ENCODE measurements around the gene KRTDAP. TPM values are rescaled to one million over a fixed set of nuclear protein-coding genes. Genes with fewer than 3 reads are reported as not detected.
"Not testable (repeated sequence)": the region's sequence is repeated elsewhere in the genome, so short reads cannot be mapped to it uniquely, and the experiment has no call there.

The KRTDAP gene
- total RNA-seq, 1 donor: not detected

DNA sequence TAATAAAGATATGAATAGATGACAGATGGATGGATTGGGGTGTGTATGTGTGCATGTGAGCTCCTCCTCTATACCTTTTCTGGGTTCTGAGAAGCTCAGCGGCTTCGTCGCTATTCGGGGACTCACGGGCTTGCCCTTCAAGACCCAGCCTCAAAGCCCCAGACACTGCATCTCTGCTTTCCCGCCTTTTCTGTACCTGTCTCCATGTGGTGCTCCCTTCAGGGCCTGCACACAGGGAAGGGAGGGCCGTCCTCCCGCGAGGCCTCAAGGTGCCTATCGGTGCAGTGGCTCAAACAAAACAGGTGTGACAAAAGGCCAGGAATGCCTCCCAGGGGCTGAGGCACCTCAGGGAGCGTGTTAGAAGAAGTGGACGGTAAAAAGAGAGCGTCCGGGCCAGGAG is 16.2 kb downstream of the KRTDAP start:
- TF ChIP-seq, protein P1, sequence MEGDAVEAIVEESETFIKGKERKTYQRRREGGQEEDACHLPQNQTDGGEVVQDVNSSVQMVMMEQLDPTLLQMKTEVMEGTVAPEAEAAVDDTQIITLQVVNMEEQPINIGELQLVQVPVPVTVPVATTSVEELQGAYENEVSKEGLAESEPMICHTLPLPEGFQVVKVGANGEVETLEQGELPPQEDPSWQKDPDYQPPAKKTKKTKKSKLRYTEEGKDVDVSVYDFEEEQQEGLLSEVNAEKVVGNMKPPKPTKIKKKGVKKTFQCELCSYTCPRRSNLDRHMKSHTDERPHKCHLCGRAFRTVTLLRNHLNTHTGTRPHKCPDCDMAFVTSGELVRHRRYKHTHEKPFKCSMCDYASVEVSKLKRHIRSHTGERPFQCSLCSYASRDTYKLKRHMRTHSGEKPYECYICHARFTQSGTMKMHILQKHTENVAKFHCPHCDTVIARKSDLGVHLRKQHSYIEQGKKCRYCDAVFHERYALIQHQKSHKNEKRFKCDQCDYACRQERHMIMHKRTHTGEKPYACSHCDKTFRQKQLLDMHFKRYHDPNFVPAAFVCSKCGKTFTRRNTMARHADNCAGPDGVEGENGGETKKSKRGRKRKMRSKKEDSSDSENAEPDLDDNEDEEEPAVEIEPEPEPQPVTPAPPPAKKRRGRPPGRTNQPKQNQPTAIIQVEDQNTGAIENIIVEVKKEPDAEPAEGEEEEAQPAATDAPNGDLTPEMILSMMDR (IDR thresholded peaks at IDR 0.05; ENCODE audit: insufficient read depth, low read depth, low read length): no peak

DNA sequence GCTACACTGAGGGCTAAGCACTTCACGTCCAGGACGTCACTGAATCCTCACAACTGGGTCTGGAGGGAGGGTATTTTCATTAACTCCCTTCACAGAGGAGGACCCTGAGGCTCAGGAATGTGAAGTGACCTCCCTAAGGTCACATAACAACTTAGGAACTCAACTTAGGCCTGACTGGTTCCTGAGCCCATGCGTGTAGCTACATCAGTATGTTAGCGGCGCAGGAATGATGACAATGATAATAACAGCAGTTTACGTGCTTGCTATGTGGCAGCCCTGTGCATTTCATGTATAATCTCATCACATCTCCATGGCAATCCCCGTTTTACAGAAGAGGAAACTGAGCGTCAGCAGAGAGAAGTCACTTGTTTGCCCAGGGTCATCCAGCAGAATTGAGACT is 18.3 kb downstream of the KRTDAP start:
- TF ChIP-seq, protein P1 (IDR thresholded peaks at IDR 0.05; ENCODE audit: insufficient read depth, low read depth, low read length): no peak
- no peak overlapping the region for H3K4me3 ChIP-seq (ENCODE audit: low read depth, low read length)
- DNase-seq (ENCODE audit: low read depth): no peak

More for the DNA sequence above, 16.2 kb downstream of the KRTDAP start:
- no peak for DNase-seq (ENCODE audit: low read depth)
- H3K4me3 ChIP-seq (ENCODE audit: low read depth, low read length): no peak overlapping the region

DNA sequence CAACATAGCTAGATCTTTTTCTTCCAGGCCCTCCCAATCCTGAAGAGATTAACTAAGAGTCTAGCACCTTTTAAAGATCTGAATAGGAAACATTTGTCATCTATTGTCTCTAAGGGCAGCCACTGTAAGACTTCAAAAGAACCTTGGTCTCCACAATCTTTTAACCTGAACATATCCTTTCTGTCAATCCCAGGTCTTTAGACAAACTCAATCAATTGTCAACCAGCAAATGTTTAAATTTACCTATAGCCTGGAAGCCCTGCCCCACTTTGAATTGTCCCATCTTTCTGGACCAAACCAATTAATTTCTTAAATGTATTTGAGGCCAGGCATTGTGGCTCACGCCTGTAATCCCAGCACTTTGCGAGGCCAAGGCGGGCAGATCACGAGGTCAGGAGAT is 19.2 kb downstream of the KRTDAP start:
- H3K4me3 ChIP-seq (ENCODE audit: low read depth, low read length); DNase-seq (ENCODE audit: low read depth): not testable (repeated sequence)

DNA sequence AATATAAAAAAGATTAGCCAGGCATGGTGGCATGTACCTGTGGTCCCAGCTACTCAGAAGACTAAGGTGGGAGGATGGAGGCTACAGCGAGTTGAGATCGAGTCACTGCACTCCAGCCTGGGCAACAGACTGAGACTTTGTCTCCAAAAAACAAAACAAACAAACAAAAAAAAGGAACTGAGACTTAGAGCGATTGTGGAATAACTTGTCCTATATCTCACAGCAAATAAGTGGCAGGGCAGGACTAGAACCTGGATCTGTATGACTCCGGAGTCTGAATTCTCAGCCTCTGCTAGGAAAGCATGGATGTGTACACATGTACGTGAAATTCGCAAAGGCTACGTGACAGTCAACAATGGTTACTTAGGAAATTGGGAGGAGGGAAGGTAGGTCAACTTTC is 20.1 kb downstream of the KRTDAP start:
- no peak for DNase-seq (ENCODE audit: low read depth)
- no peak overlapping the region for H3K4me3 ChIP-seq (ENCODE audit: low read depth, low read length)
- TF ChIP-seq, protein P1 (IDR thresholded peaks at IDR 0.05; ENCODE audit: insufficient read depth, low read depth, low read length): no peak

DNA sequence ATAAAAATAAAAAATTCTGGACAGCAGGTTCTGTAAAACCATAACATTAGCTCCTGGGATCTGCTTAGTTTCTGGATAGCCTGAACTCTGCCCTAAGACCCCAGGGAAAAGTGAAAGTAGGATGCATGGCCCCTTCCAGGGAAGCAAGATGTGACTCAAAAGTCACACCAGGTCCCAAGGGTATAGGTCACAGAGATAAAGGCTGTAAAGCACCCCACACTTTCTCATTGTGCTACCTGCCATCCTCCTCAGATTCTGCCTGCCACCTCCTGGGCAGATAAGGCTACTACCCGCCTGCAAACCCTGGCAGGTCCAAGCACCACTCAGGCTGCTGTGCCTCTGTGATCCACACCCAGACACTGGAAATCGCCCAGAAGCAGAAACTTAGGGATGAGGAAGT is 21.6 kb downstream of the KRTDAP start:
- no peak overlapping the region for H3K4me3 ChIP-seq (ENCODE audit: low read depth, low read length)
- peak; percentile 18 for DNase-seq (ENCODE audit: low read depth)
- TF ChIP-seq, protein P1 (IDR thresholded peaks at IDR 0.05; ENCODE audit: insufficient read depth, low read depth, low read length): peak; percentile 53

DNA sequence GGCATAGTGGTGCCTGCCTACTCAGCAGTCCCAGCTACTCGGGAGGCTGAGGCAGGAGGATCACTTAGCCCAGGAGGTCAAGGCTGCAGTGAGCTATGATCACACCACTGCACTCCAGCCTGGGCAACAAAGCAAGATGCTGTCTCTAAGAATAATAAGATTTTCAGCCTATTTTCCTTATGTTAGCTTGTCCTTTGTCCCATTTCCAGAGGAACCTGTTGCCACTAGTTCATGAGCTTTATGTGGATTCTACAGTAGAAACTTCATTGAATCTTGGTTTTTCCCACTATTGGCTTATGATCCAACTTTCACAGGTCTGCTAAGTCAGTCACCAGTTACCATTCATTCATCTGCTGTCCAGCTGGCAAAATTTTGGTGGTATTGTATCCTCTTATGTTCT is 24.0 kb downstream of the KRTDAP start:
- TF ChIP-seq, protein P1 (IDR thresholded peaks at IDR 0.05; ENCODE audit: insufficient read depth, low read depth, low read length): no peak
- H3K4me3 ChIP-seq (ENCODE audit: low read depth, low read length): no peak overlapping the region
- no peak for DNase-seq (ENCODE audit: low read depth)

DNA sequence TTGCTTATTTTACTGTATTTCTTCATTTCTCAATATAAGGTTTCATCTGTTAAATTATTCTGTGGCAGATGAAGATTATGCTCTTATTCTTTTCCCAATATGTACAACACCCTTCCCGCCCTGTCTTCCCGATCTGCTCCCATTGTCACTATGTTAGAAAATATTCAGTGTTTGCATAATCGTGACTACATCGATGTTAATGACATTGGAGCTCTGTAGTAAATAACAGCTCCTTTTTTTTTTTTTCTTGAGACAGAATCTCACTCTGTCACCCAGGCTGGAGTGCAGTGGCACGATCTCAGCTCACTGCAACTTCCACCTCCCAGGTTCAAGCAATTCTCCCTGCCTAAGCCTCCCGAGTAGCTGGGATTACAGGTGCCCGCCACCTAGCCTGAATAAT is 27.3 kb downstream of the KRTDAP start:
- not testable (repeated sequence) for DNase-seq (ENCODE audit: low read depth); H3K4me3 ChIP-seq (ENCODE audit: low read depth, low read length)

DNA sequence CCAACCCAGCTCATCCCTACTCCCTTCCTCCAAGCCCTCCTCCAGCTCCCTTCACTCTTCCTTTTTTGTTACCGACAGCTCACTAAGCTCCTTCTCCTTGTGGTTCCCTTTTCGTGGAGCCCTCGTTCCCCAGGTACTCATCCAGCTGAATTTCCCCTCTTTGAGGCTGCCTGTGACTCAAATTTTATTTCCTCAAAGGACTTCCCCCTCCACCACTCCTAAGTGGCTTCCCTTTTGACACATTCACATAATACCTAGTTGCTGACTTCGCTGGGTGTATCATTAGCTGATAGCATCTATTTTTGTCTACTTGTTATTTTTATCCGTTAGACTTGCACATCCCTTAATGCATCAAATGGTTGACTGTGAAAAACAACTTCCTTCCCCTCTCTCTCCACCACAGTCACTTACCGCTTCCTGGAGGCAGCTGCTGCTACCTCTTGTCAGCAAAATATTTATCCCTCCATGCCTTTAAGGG is 27.7 kb downstream of the KRTDAP start:
- H3K4me3 ChIP-seq (ENCODE audit: low read depth, low read length): no peak overlapping the region
- DNase-seq (ENCODE audit: low read depth): no peak
- TF ChIP-seq, protein P1 (IDR thresholded peaks at IDR 0.05; ENCODE audit: insufficient read depth, low read depth, low read length): no peak

DNA sequence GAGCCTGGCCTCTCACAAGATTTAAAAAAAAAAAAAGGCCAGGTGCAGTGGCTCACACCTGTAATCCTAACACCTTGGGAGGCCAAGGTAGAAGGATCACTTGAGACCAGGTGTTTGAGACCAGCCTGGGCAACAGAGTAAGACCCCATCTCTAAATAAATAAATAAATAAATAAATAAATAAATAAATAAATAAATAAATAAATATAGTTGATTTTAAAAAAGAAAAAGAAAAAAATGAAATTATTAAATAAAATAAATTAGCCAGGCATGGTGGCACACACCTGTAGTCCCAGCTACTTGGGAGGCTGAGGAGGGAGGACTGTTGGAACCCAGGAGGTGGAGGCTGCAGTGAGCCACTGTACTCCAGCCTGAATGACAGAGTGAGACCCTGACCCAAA is 28.5 kb downstream of the KRTDAP start:
- H3K4me3 ChIP-seq (ENCODE audit: low read depth, low read length); DNase-seq (ENCODE audit: low read depth): not testable (repeated sequence)

Data from fibroblast of villous mesenchyme (primary cell).